Erythroblast (primary cell): ENCODE measurements around the gene EPHA2.

Source experiments
- DNase-seq, 2 experiments: peaks; one replicate each; lab custom pipeline; 2025; lab: John Stamatoyannopoulos, UW
- GATA1 ChIP-seq: IDR thresholded peaks from 2 replicates; pipeline ENCODE4 v1.6.1; 2011; ENCODE audit warnings: low read depth, mild to moderate bottlenecking, control low read depth, low read length, moderate library complexity
- POLR2A ChIP-seq: IDR thresholded peaks from 2 replicates; pipeline ENCODE4 v1.6.1; 2011; ENCODE audit warnings: mild to moderate bottlenecking, low read length

Gene EPHA2

GRCh38 chr1:16153096-16153998, 2.5 kb downstream of the EPHA2 start:
- no peak for DNase-seq

GRCh38 chr1:16152481-16153087, 3.3 kb downstream of the EPHA2 start:
- TF ChIP-seq GATA1: no peak
- no peak for TF ChIP-seq POLR2A

More at GRCh38 chr1:16153096-16153998, 2.5 kb downstream of the EPHA2 start:
- TF ChIP-seq GATA1 (no peak), POLR2A (no peak)

DNA sequence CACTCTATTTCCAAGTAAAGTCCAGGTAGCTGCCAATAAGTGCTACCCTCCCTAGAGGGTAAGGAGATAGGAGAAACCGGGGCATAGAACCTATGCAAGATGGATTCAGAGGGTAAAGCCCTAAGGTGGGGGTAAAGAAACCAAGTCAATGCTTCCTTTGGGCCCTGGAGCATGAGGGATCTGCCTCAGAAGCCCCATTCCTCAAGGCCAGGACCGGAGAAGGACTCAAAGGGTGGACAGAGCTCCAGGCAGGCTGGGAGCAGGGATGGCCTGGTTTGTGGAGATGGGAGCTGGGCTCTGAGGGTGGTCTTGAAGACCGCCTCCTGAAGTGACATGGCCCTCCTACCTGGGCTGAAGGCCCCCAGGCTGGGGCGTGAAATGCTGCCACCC, 3.9 kb downstream of the EPHA2 start:
- no peak for DNase-seq
- no peak for TF ChIP-seq GATA1
- TF ChIP-seq POLR2A: no peak

More at GRCh38 chr1:16152481-16153087, 3.3 kb downstream of the EPHA2 start:
- no peak for DNase-seq

DNA sequence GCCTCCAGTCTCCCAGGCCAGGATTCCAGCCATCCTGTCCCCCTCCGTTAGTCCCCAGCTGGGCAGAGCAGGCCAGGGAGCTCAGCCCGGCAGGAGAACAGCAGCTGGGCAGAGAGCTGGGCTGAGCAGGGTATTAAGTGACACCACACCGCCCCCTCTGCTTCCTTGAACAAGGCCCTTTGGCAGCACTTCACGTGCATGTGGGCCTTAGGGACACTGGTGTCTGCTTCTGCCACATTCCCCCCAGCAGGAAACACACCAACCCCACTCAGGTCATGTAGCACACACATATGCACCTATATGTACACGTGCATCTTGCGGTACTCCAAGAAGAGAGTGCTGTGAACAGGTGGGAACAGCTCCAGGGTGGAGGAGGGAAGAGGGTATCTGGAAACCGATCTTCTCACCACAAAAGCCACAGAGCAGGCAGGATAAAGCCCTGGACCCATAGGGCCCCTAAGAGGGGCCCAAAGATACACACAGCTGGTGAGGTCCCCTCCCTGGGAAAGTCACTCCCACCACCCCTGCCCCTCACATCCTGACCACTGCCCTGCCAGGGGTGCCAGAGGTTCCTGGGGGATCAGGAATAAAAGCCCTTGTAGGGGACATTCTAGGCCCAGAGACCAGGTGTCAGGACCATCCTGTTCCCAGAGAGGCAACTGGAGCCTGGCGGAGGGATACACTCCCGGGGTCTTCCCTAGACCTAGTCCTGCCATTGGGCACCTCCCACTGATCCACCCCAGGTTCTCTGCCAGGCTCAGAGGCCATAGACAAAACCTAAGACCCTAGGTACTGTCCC, 4.5 kb downstream of the EPHA2 start:
- no peak for TF ChIP-seq GATA1
- no peak for TF ChIP-seq POLR2A
- DNase-seq: peak; percentile 35 to 38

GRCh38 chr1:16150508-16150907, 5.4 kb downstream of the EPHA2 start:
- no peak for TF ChIP-seq POLR2A
- no peak for TF ChIP-seq GATA1
- no peak for DNase-seq

DNA sequence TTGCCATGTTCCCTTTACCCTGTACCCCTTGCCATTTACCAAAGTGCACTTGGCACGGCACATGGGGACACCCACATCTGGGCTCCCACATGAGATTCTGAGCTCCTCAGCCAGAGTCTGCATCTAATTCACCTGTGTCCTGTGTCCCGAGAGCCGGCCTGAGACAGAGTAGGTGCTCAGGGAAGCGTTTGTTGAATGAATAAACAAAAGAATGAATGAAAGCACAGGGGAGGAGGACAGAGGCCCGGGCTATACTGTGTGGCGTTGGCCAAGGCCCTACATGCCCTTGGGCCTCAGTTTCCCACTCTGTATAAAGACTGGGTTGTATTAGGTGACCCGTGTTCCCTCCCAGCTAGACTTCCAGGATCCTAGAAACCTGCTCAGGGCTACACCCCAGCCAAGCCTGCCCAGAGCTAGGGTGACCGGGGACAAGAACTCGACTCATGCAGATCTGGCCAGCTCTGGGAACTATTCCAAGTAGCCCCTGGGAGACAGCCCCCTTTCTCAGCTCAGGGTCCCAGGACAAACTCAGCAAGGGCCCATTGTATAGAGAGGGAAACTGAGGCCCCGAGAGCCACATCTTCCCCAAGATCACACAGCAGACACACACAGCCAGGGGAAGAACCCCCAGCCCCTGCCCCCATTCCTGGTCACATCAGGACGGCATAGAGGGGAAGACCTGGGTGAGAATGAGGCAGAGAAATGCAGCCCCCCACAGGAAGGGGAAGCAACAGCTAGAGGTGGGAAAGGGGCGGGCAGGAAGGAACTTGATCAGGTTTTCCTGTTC, 6.0 kb downstream of the EPHA2 start:
- TF ChIP-seq POLR2A (no peak), GATA1 (no peak)
- DNase-seq: no peak

DNA sequence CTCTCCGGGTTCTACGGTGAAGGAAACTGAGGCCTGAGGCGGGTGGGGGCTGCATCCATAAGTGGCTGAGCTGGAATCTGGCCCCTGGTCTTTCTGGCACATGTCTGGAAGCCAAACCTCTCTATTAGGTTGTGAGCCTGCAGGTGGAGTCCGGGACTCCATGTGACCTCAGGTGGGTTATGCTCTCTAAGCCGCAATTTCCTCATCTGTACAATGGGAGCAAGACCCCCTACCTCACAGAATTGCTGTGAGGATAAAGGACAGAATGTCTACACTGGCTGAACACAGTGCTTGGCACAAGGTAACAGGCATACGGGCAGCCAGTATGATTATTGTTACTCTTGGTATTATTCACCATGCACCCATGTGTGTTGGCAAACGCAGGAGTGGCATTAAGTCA, 6.7 kb downstream of the EPHA2 start:
- no peak for DNase-seq
- no peak for TF ChIP-seq GATA1
- TF ChIP-seq POLR2A: no peak

DNA sequence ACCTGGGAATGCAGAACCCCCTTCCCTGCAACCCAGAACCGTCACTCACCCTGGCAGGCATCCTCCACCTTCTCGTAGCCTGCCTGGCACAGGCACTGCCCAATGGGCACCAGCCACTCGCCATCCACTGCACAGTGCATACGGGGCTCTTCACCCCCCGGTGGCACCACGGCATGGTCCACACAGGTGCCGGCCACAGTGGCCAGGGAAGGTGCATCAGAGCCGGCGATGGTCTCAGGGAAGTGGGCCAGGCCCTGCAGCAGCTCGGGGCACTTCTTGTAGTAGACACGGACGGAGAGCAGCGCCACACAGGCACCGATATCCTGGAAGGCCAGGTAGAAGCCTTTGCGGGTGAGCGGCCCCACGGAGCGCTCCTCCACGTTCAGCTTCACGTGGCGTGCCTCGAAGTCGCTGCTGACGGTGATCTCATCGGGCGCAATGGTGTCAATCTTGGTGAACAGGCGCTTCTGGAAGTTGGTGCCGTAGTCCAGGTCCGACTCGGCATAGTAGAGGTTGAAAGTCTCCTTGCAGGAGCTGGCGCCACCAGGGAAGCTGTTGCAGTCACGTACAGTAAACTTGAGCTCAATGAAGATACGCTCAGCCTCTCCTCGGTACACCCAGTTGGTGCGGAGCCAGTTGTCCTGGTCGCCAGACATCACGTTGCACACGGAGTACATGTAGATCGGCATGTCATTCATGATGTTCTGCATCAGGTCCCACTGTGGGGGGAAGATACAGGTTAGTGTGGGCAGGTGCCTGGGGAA, 7.4 kb downstream of the EPHA2 start:
- DNase-seq: no peak
- no peak for TF ChIP-seq GATA1
- TF ChIP-seq POLR2A: no peak

GRCh38 chr1:16147156-16147926, 8.5 kb downstream of the EPHA2 start:
- no peak for DNase-seq
- TF ChIP-seq POLR2A: no peak
- TF ChIP-seq GATA1: no peak

GRCh38 chr1:16146279-16147155, 9.4 kb downstream of the EPHA2 start:
- TF ChIP-seq GATA1: no peak
- TF ChIP-seq POLR2A: no peak
- peak; percentile 33 to 37 for DNase-seq

DNA sequence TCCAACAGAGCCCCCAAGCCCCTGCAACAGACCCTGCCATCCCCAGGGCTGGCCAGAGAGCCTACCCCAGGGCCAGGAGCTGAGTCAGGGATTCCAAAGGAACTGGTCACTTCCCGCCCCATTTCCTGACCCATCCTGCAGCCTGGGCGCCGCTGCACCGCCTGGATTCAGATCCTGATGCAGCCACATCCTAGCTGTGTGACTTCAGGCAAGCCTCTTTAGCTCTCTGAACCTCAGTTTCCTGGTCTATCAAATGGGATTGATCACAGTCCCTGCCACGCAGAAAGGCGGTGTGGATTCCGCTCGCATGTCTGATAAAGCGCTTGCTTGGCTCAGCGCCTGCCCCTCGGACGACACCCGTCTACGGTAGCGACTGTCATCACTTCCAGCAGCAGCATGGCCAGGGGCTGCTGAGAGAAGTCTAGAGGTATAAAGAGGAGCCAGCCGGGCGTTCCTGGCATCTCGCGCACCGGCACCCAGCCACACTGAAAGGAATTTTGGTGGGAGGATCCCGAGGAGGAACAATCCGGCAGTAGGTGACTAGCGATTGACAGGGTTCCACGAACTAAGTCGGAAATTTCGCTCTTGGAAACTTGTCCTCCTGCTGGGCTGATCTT, 10.1 kb downstream of the EPHA2 start:
- DNase-seq: peak; percentile 68 to 71
- no peak for TF ChIP-seq POLR2A
- no peak for TF ChIP-seq GATA1
